GM20431 (cell line): Measurements from ENCODE around the gene AGBL4.

Experiments
- in situ Hi-C: fragments of 300-500 bp; cut with MseI, MboI; formaldehyde crosslinking; loops from one replicate; pipeline ENCODE4 v1.15.0; 2020; ENCODE audit warnings: low sequenced_read_pairs; ENCODE audit not compliant: unreplicated experiment

The AGBL4 gene

GRCh38 chr1:48652334-48652733 is 1371.4 kb downstream of the AGBL4 start:
- in situ Hi-C loops: no loop called here

GRCh38 chr1:48649880-48650279 is 1373.9 kb downstream of the AGBL4 start:
- in situ Hi-C loops: no loop called here

GRCh38 chr1:48645883-48646282 is 1377.9 kb downstream of the AGBL4 start:
- in situ Hi-C loops: no loop called here

GRCh38 chr1:48644905-48645605 is 1378.7 kb downstream of the AGBL4 start:
- in situ Hi-C loops: no loop called here

- in situ Hi-C loops: no loop called here
Measured at GRCh38 chr1:48644190-48644900, 1379.4 kb downstream of the AGBL4 start.

GRCh38 chr1:48643193-48643592 is 1380.6 kb downstream of the AGBL4 start:
- in situ Hi-C loops: no loop called here

- in situ Hi-C loops: no loop called here
Measured at GRCh38 chr1:48640836-48641492, 1382.8 kb downstream of the AGBL4 start.

GRCh38 chr1:48629867-48630266 is 1393.9 kb downstream of the AGBL4 start:
- in situ Hi-C loops: no loop called here

GRCh38 chr1:48627486-48627885 is 1396.3 kb downstream of the AGBL4 start:
- in situ Hi-C loops: no loop called here

- in situ Hi-C loops: no loop called here
Measured at GRCh38 chr1:48619539-48619938, 1404.2 kb downstream of the AGBL4 start.

GRCh38 chr1:48617252-48617651 is 1406.5 kb downstream of the AGBL4 start:
- in situ Hi-C loops: no loop called here

GRCh38 chr1:48616710-48617109 is 1407.0 kb downstream of the AGBL4 start:
- in situ Hi-C loops: no loop called here

GRCh38 chr1:48611841-48612240 is 1411.9 kb downstream of the AGBL4 start:
- in situ Hi-C loops: no loop called here

GRCh38 chr1:48610628-48611542 is 1412.9 kb downstream of the AGBL4 start:
- in situ Hi-C loops: no loop called here

GRCh38 chr1:48608882-48609281 is 1414.9 kb downstream of the AGBL4 start:
- in situ Hi-C loops: no loop called here

GRCh38 chr1:48603222-48603621 is 1420.5 kb downstream of the AGBL4 start:
- in situ Hi-C loops: no loop called here

GRCh38 chr1:48602349-48602748 is 1421.4 kb downstream of the AGBL4 start:
- in situ Hi-C loops: no loop called here

GRCh38 chr1:48600182-48600581 is 1423.6 kb downstream of the AGBL4 start:
- in situ Hi-C loops: no loop called here

- in situ Hi-C loops: no loop called here
Measured at GRCh38 chr1:48597663-48598062, 1426.1 kb downstream of the AGBL4 start.

- in situ Hi-C loops: no loop called here
Measured at GRCh38 chr1:48596046-48596445, 1427.7 kb downstream of the AGBL4 start.
